ENCODE data around the gene LAMC2.

The LAMC2 gene

GRCh38 chr1:183274836-183275235 lies 88.8 kb downstream of the LAMC2 start:
- no peak overlapping the region for H3K4me3 ChIP-seq (ENCODE audit: low read depth, low read length)
- H3K36me3 ChIP-seq (ENCODE audit: insufficient read depth, low read length) = no peaks in the 10 kb centered on the region
- no peaks in the 10 kb centered on the region for H3K79me2 ChIP-seq (ENCODE audit: control insufficient read depth, insufficient read depth, low read length, unreplicated experiment)
- no peak overlapping the region; the same call in 1 of the 2 replicates for H3K27ac ChIP-seq (ENCODE audit: low read depth, low read length)
- no peak overlapping the region for H2AFZ ChIP-seq (ENCODE audit: low read length, unreplicated experiment)
- H3K27me3 ChIP-seq (ENCODE audit: insufficient read depth, low read length) = no peaks in the 10 kb centered on the region
- peaks cover 55% of the 10 kb centered on the region for H3K4me1 ChIP-seq (ENCODE audit: control insufficient read depth, insufficient read depth, low read length, unreplicated experiment)

- Histone ChIP-seq H3K27ac (ENCODE audit: low read depth, low read length) (no peak overlapping the region), H3K4me1 (ENCODE audit: control insufficient read depth, insufficient read depth, low read length, unreplicated experiment) (peaks cover 58% of the 10 kb centered on the region), H3K27me3 (ENCODE audit: insufficient read depth, low read length) (no peaks in the 10 kb centered on the region), H3K36me3 (ENCODE audit: insufficient read depth, low read length) (no peaks in the 10 kb centered on the region), H3K79me2 (ENCODE audit: control insufficient read depth, insufficient read depth, low read length, unreplicated experiment) (no peaks in the 10 kb centered on the region), H3K4me3 (ENCODE audit: low read depth, low read length) (no peak overlapping the region), H2AFZ (ENCODE audit: low read length, unreplicated experiment) (no peak overlapping the region)
Measured at GRCh38 chr1:183275322-183275721, 89.3 kb downstream of the LAMC2 start.

- H3K36me3 ChIP-seq (ENCODE audit: insufficient read depth, low read length) = no peaks in the 10 kb centered on the region
- H3K4me1 ChIP-seq (ENCODE audit: control insufficient read depth, insufficient read depth, low read length, unreplicated experiment) = peaks cover 56% of the 10 kb centered on the region
- H3K79me2 ChIP-seq (ENCODE audit: control insufficient read depth, insufficient read depth, low read length, unreplicated experiment) = no peaks in the 10 kb centered on the region
- H3K27me3 ChIP-seq (ENCODE audit: insufficient read depth, low read length) = no peaks in the 10 kb centered on the region
- peak overlapping the region; percentile 3; the same call in 1 of the 2 replicates for H3K27ac ChIP-seq (ENCODE audit: low read depth, low read length)
- no peak overlapping the region for H2AFZ ChIP-seq (ENCODE audit: low read length, unreplicated experiment)
- H3K4me3 ChIP-seq (ENCODE audit: low read depth, low read length) = no peak overlapping the region
Measured at GRCh38 chr1:183276386-183277080, 90.5 kb downstream of the LAMC2 start.

GRCh38 chr1:183277821-183278738 lies 92.0 kb downstream of the LAMC2 start:
- H3K27ac ChIP-seq (ENCODE audit: low read depth, low read length) = peak overlapping the region; percentile 97
- H3K4me3 ChIP-seq (ENCODE audit: low read depth, low read length) = peak overlapping the region; percentile 54
- H3K36me3 ChIP-seq (ENCODE audit: insufficient read depth, low read length) = no peaks in the 10 kb centered on the region
- peak overlapping the region; percentile 28 for H2AFZ ChIP-seq (ENCODE audit: low read length, unreplicated experiment)
- H3K27me3 ChIP-seq (ENCODE audit: insufficient read depth, low read length) = no peaks in the 10 kb centered on the region
- no peaks in the 10 kb centered on the region for H3K79me2 ChIP-seq (ENCODE audit: control insufficient read depth, insufficient read depth, low read length, unreplicated experiment)
- H3K4me1 ChIP-seq (ENCODE audit: control insufficient read depth, insufficient read depth, low read length, unreplicated experiment) = peaks cover 43% of the 10 kb centered on the region

- peaks cover 38% of the 10 kb centered on the region for H3K4me1 ChIP-seq (ENCODE audit: control insufficient read depth, insufficient read depth, low read length, unreplicated experiment)
- peak overlapping the region; percentile 54 for H3K4me3 ChIP-seq (ENCODE audit: low read depth, low read length)
- peak overlapping the region; percentile 97 for H3K27ac ChIP-seq (ENCODE audit: low read depth, low read length)
- no peaks in the 10 kb centered on the region for H3K27me3 ChIP-seq (ENCODE audit: insufficient read depth, low read length)
- H3K79me2 ChIP-seq (ENCODE audit: control insufficient read depth, insufficient read depth, low read length, unreplicated experiment) = no peaks in the 10 kb centered on the region
- no peaks in the 10 kb centered on the region for H3K36me3 ChIP-seq (ENCODE audit: insufficient read depth, low read length)
- peak overlapping the region; percentile 35 for H2AFZ ChIP-seq (ENCODE audit: low read length, unreplicated experiment)
Measured at GRCh38 chr1:183278739-183279591, 92.9 kb downstream of the LAMC2 start.

- peak overlapping the region; percentile 97 for H3K27ac ChIP-seq (ENCODE audit: low read depth, low read length)
- H3K4me1 ChIP-seq (ENCODE audit: control insufficient read depth, insufficient read depth, low read length, unreplicated experiment) = peaks cover 38% of the 10 kb centered on the region
- no peaks in the 10 kb centered on the region for H3K79me2 ChIP-seq (ENCODE audit: control insufficient read depth, insufficient read depth, low read length, unreplicated experiment)
- H3K27me3 ChIP-seq (ENCODE audit: insufficient read depth, low read length) = no peaks in the 10 kb centered on the region
- no peaks in the 10 kb centered on the region for H3K36me3 ChIP-seq (ENCODE audit: insufficient read depth, low read length)
- H3K4me3 ChIP-seq (ENCODE audit: low read depth, low read length) = peak overlapping the region; percentile 4; the same call in 1 of the 2 replicates
- H2AFZ ChIP-seq (ENCODE audit: low read length, unreplicated experiment) = no peak overlapping the region
Measured at GRCh38 chr1:183279835-183280234, 93.8 kb downstream of the LAMC2 start.

- H3K4me3 ChIP-seq (ENCODE audit: low read depth, low read length) = no peak overlapping the region
- H3K36me3 ChIP-seq (ENCODE audit: insufficient read depth, low read length) = no peaks in the 10 kb centered on the region
- peak overlapping the region; percentile 97 for H3K27ac ChIP-seq (ENCODE audit: low read depth, low read length)
- H3K79me2 ChIP-seq (ENCODE audit: control insufficient read depth, insufficient read depth, low read length, unreplicated experiment) = no peaks in the 10 kb centered on the region
- H3K27me3 ChIP-seq (ENCODE audit: insufficient read depth, low read length) = no peaks in the 10 kb centered on the region
- no peak overlapping the region for H2AFZ ChIP-seq (ENCODE audit: low read length, unreplicated experiment)
- H3K4me1 ChIP-seq (ENCODE audit: control insufficient read depth, insufficient read depth, low read length, unreplicated experiment) = peaks cover 47% of the 10 kb centered on the region
Measured at GRCh38 chr1:183281039-183281438, 95.0 kb downstream of the LAMC2 start.

GRCh38 chr1:183281553-183282091 lies 95.6 kb downstream of the LAMC2 start:
- no peaks in the 10 kb centered on the region for H3K36me3 ChIP-seq (ENCODE audit: insufficient read depth, low read length)
- H3K4me1 ChIP-seq (ENCODE audit: control insufficient read depth, insufficient read depth, low read length, unreplicated experiment) = peaks cover 47% of the 10 kb centered on the region
- no peaks in the 10 kb centered on the region for H3K27me3 ChIP-seq (ENCODE audit: insufficient read depth, low read length)
- H2AFZ ChIP-seq (ENCODE audit: low read length, unreplicated experiment) = no peak overlapping the region
- peak overlapping the region; percentile 97 for H3K27ac ChIP-seq (ENCODE audit: low read depth, low read length)
- H3K79me2 ChIP-seq (ENCODE audit: control insufficient read depth, insufficient read depth, low read length, unreplicated experiment) = no peaks in the 10 kb centered on the region
- H3K4me3 ChIP-seq (ENCODE audit: low read depth, low read length) = no peak overlapping the region

GRCh38 chr1:183282101-183282855 lies 96.2 kb downstream of the LAMC2 start:
- Histone ChIP-seq H3K27me3 (ENCODE audit: insufficient read depth, low read length) (no peaks in the 10 kb centered on the region), H3K4me1 (ENCODE audit: control insufficient read depth, insufficient read depth, low read length, unreplicated experiment) (peaks cover 50% of the 10 kb centered on the region), H3K4me3 (ENCODE audit: low read depth, low read length) (no peak overlapping the region), H3K36me3 (ENCODE audit: insufficient read depth, low read length) (no peaks in the 10 kb centered on the region), H3K79me2 (ENCODE audit: control insufficient read depth, insufficient read depth, low read length, unreplicated experiment) (no peaks in the 10 kb centered on the region), H2AFZ (ENCODE audit: low read length, unreplicated experiment) (no peak overlapping the region), H3K27ac (ENCODE audit: low read depth, low read length) (no peak overlapping the region)
